ENCODE measurements around the gene DHX40.

DNA sequence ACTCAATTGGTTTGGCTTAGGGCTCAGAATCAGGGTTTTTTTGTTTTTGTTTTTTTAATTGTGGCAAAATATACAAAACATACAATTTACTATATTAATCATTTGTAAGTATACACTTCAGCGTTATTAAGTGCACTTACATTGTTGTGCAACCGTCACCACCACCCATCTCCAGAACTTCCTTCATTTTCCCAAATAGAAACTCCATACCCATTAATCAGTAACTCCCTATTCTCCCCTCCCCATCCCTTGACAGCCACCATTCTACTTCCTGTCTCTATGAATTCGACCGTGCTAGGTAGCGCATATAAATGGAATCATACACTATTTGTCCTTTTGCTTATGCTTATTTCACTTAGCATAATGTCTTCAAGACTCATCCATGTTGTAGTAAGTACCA lies 45.2 kb upstream of the DHX40 start:
- TF ChIP-seq, protein P1, sequence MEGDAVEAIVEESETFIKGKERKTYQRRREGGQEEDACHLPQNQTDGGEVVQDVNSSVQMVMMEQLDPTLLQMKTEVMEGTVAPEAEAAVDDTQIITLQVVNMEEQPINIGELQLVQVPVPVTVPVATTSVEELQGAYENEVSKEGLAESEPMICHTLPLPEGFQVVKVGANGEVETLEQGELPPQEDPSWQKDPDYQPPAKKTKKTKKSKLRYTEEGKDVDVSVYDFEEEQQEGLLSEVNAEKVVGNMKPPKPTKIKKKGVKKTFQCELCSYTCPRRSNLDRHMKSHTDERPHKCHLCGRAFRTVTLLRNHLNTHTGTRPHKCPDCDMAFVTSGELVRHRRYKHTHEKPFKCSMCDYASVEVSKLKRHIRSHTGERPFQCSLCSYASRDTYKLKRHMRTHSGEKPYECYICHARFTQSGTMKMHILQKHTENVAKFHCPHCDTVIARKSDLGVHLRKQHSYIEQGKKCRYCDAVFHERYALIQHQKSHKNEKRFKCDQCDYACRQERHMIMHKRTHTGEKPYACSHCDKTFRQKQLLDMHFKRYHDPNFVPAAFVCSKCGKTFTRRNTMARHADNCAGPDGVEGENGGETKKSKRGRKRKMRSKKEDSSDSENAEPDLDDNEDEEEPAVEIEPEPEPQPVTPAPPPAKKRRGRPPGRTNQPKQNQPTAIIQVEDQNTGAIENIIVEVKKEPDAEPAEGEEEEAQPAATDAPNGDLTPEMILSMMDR (IDR thresholded peaks at IDR 0.05), result no peak
- TF ChIP-seq, protein P2, sequence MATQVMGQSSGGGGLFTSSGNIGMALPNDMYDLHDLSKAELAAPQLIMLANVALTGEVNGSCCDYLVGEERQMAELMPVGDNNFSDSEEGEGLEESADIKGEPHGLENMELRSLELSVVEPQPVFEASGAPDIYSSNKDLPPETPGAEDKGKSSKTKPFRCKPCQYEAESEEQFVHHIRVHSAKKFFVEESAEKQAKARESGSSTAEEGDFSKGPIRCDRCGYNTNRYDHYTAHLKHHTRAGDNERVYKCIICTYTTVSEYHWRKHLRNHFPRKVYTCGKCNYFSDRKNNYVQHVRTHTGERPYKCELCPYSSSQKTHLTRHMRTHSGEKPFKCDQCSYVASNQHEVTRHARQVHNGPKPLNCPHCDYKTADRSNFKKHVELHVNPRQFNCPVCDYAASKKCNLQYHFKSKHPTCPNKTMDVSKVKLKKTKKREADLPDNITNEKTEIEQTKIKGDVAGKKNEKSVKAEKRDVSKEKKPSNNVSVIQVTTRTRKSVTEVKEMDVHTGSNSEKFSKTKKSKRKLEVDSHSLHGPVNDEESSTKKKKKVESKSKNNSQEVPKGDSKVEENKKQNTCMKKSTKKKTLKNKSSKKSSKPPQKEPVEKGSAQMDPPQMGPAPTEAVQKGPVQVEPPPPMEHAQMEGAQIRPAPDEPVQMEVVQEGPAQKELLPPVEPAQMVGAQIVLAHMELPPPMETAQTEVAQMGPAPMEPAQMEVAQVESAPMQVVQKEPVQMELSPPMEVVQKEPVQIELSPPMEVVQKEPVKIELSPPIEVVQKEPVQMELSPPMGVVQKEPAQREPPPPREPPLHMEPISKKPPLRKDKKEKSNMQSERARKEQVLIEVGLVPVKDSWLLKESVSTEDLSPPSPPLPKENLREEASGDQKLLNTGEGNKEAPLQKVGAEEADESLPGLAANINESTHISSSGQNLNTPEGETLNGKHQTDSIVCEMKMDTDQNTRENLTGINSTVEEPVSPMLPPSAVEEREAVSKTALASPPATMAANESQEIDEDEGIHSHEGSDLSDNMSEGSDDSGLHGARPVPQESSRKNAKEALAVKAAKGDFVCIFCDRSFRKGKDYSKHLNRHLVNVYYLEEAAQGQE (IDR thresholded peaks at IDR 0.05; ENCODE audit: insufficient read depth in 1 of 2, low read depth in 2 of 2, low read length in 1 of 2), result no peak
- TF ChIP-seq POLR2AphosphoS5 (IDR thresholded peaks at IDR 0.05; ENCODE audit: low read depth, low read length) (no peak), SIN3A (IDR thresholded peaks at IDR 0.05; ENCODE audit: borderline replicate concordance, insufficient read depth, low read depth, low read length) (no peak)
